ENCODE results near the gene FNDC4.

Gene FNDC4

GRCh38 chr2:27471961-27472360 lies 23.0 kb downstream of the FNDC4 start:
- no peak for TF ChIP-seq CTCF (IDR thresholded peaks at IDR 0.05; ENCODE audit: insufficient read depth, low read length)
- TF ChIP-seq SPI1 (IDR thresholded peaks at IDR 0.05; ENCODE audit: borderline replicate concordance, low read depth) = no peak
- no peak for TF ChIP-seq GABPA (IDR thresholded peaks at IDR 0.05; ENCODE audit: low read depth)
- no peak for TF ChIP-seq POLR2AphosphoS5 (IDR thresholded peaks at IDR 0.05; ENCODE audit: low read depth)
- TF ChIP-seq, protein P1, sequence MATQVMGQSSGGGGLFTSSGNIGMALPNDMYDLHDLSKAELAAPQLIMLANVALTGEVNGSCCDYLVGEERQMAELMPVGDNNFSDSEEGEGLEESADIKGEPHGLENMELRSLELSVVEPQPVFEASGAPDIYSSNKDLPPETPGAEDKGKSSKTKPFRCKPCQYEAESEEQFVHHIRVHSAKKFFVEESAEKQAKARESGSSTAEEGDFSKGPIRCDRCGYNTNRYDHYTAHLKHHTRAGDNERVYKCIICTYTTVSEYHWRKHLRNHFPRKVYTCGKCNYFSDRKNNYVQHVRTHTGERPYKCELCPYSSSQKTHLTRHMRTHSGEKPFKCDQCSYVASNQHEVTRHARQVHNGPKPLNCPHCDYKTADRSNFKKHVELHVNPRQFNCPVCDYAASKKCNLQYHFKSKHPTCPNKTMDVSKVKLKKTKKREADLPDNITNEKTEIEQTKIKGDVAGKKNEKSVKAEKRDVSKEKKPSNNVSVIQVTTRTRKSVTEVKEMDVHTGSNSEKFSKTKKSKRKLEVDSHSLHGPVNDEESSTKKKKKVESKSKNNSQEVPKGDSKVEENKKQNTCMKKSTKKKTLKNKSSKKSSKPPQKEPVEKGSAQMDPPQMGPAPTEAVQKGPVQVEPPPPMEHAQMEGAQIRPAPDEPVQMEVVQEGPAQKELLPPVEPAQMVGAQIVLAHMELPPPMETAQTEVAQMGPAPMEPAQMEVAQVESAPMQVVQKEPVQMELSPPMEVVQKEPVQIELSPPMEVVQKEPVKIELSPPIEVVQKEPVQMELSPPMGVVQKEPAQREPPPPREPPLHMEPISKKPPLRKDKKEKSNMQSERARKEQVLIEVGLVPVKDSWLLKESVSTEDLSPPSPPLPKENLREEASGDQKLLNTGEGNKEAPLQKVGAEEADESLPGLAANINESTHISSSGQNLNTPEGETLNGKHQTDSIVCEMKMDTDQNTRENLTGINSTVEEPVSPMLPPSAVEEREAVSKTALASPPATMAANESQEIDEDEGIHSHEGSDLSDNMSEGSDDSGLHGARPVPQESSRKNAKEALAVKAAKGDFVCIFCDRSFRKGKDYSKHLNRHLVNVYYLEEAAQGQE (IDR thresholded peaks at IDR 0.05; ENCODE audit: insufficient replicate concordance, low read depth) = no peak
- Histone ChIP-seq H3K27me3 (ENCODE audit: insufficient read depth, poor library complexity, severe bottlenecking) (no peaks in the 10 kb centered on the region), H3K4me3 (replicated peaks; ENCODE audit: insufficient read depth, low read length) (no peak overlapping the region), H3K27ac (replicated peaks) (no peak overlapping the region)
- DNase-seq (ENCODE audit: low read depth in 1 of 2, low spot score in 1 of 2) = no peak

GRCh38 chr2:27464443-27464842 lies 30.6 kb downstream of the FNDC4 start:
- Histone ChIP-seq H3K27me3 (ENCODE audit: insufficient read depth, poor library complexity, severe bottlenecking) (no peaks in the 10 kb centered on the region), H3K4me3 (replicated peaks; ENCODE audit: insufficient read depth, low read length) (no peak overlapping the region), H3K27ac (replicated peaks) (no peak overlapping the region)
- TF ChIP-seq GABPA (IDR thresholded peaks at IDR 0.05; ENCODE audit: low read depth) (no peak), SPI1 (IDR thresholded peaks at IDR 0.05; ENCODE audit: borderline replicate concordance, low read depth) (no peak), POLR2AphosphoS5 (IDR thresholded peaks at IDR 0.05; ENCODE audit: low read depth) (no peak), CTCF (IDR thresholded peaks at IDR 0.05; ENCODE audit: insufficient read depth, low read length) (no peak)
- TF ChIP-seq, protein P1 (IDR thresholded peaks at IDR 0.05; ENCODE audit: insufficient replicate concordance, low read depth) = no peak
- DNase-seq (ENCODE audit: low read depth in 1 of 2, low spot score in 1 of 2) = no peak

DNA sequence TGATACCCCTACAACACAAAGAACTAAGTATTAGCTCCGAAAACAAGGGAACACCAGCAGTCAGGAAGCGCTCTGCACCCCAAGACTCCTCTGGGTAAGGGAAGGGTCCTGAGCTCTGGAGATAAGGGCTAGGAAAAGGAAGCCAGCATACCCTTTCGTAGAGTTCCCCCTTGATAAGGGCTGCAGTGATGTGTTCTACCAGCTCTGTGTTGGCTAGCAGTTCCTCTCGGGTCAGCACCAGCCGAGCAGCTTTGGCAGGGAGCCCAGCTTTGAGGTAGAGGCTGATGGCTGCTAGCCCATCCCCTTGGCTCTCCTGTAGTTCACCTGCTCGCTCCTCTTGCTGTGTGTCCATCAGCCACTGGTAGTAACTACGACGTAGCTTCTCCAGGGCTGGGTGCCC lies 33.9 kb downstream of the FNDC4 start:
- TF ChIP-seq GABPA (IDR thresholded peaks at IDR 0.05; ENCODE audit: low read depth) = no peak
- TF ChIP-seq SPI1 (IDR thresholded peaks at IDR 0.05; ENCODE audit: borderline replicate concordance, low read depth) = no peak
- TF ChIP-seq CTCF (IDR thresholded peaks at IDR 0.05; ENCODE audit: insufficient read depth, low read length) = no peak
- TF ChIP-seq, protein P1 (IDR thresholded peaks at IDR 0.05; ENCODE audit: insufficient replicate concordance, low read depth) = no peak
- Histone ChIP-seq H3K27me3 (ENCODE audit: insufficient read depth, poor library complexity, severe bottlenecking) (no peaks in the 10 kb centered on the region), H3K4me3 (replicated peaks; ENCODE audit: insufficient read depth, low read length) (no peak overlapping the region), H3K27ac (replicated peaks) (no peak overlapping the region)
- no peak for DNase-seq (ENCODE audit: low read depth in 1 of 2, low spot score in 1 of 2)

Data from HL-60 (cell line).